HCT116 (cell line): ENCODE results near the gene KCNMB4. TPM values are rescaled to one million over a fixed set of nuclear protein-coding genes. Genes with fewer than 3 reads are reported as not detected.

Experiments used
- ATAC-seq: fragments of 200-7000 bp; cut with Tn5 transposase; 2 replicates; pipeline ENCODE4 v1.9.1; 2020; ENCODE audit warnings: mild to moderate bottlenecking, moderate library complexity
- BruUV-seq: library from RNA; stranded (reverse); fragments of 400-500 nt; replicated peaks from 2 replicates; lab custom pipeline; 2021; lab: Mats Ljungman, UMichigan
- CTCF ChIA-PET: fragments of 300-600 bp; sonication (Branson Sonifier 250); formaldehyde crosslinking; loops from one replicate; lab custom pipeline; 2021; ENCODE audit warnings: antibody characterized with exemption; lab: Charles Lee
- POLR2A ChIA-PET: fragments of 300-600, 350-600 bp; sonication (Branson Sonifier 250); formaldehyde crosslinking; loops from one replicate; lab custom pipeline; 2021; ENCODE audit warnings: antibody characterized with exemption; lab: Charles Lee
- RAD21 ChIA-PET, 2 experiments: fragments of 300-600 bp; sonication (Branson Sonifier 250); formaldehyde crosslinking; loops; one replicate each; lab custom pipeline; 2023; ENCODE audit warnings: low total read pairs in 2 of 2; ENCODE audit not compliant: uncharacterized antibody in 2 of 2, unreplicated experiment in 2 of 2, low non-redundant PET in 1 of 2; lab: Charles Lee
- DNase-seq: peaks from one replicate; pipeline ENCODE4 v3.0.0-alpha.2; 2010; ENCODE audit warnings: low read depth, low spot score
- H2AFZ ChIP-seq: fragments of 200-600 bp; shearing (Covaris generic), sonication (generic); 2 replicates; pipeline ENCODE4 v1.6.1; 2017; ENCODE audit warnings: low read depth, mixed run types, mixed read lengths, antibody characterized with exemption, low read length; ENCODE audit not compliant: poor library complexity, severe bottlenecking
- H3K27ac ChIP-seq: 2 replicates; pipeline ENCODE4 v1.5.1; 2012; ENCODE audit warnings: low read depth, low read length
- H3K27me3 ChIP-seq: fragments of 200-600 bp; sonication (generic); 2 replicates; pipeline ENCODE4 v1.6.1; 2016; ENCODE audit warnings: mixed run types, low read length, mixed read lengths; ENCODE audit not compliant: insufficient read depth
- H3K36me3 ChIP-seq, 2 experiments: fragments of 200-500 bp in 1 of 2; fragments of 200-600 bp in 1 of 2; sonication (Bioruptor generic) in 1 of 2; sonication (generic) in 1 of 2; 2 replicates each; pipeline versions ENCODE4 v1.5.1 to v1.6.1; 2014 to 2016; ENCODE audit warnings: low read length in 2 of 2, inconsistent platforms in 1 of 2, mixed read lengths in 1 of 2, mixed run types in 1 of 2; ENCODE audit not compliant: insufficient read depth in 2 of 2, control insufficient read depth in 1 of 2
- H3K4me1 ChIP-seq, 2 experiments: fragments of 200-600 bp in 1 of 2; sonication (generic) in 1 of 2; 2 replicates each; pipeline versions ENCODE4 v1.5.1 to v1.6.1; 2012 to 2017; ENCODE audit warnings: low read length in 2 of 2, inconsistent platforms in 1 of 2, mild to moderate bottlenecking in 1 of 2, mixed read lengths in 1 of 2, mixed run types in 1 of 2, moderate library complexity in 1 of 2; ENCODE audit not compliant: insufficient read depth in 2 of 2, control insufficient read depth in 1 of 2
- H3K4me2 ChIP-seq: fragments of 200-600 bp; sonication (generic); 2 replicates; pipeline ENCODE4 v1.6.1; 2017; ENCODE audit warnings: mixed run types, low read length, mixed read lengths
- H3K4me3 ChIP-seq, 2 experiments: fragments of 200-600 bp in 1 of 2; sonication (generic) in 1 of 2; replicated peaks in 1 of 2; 2 replicates each; pipeline ENCODE4 v1.5.1; 2011 to 2016; ENCODE audit warnings: low read length in 2 of 2, control low read depth in 1 of 2, low read depth in 1 of 2, mild to moderate bottlenecking in 1 of 2, mixed read lengths in 1 of 2, mixed run types in 1 of 2
- H3K79me2 ChIP-seq: fragments of 200-600 bp; sonication (generic); 2 replicates; pipeline ENCODE4 v1.6.1; 2017; ENCODE audit warnings: mild to moderate bottlenecking, mixed run types, low read length, moderate library complexity, mixed read lengths; ENCODE audit not compliant: insufficient read depth
- H3K9ac ChIP-seq: fragments of 200-600 bp; sonication (generic); 2 replicates; pipeline ENCODE4 v1.6.1; 2016; ENCODE audit warnings: low read length, mixed read lengths
- H3K9me2 ChIP-seq: fragments of 200-600 bp; sonication (generic), shearing (Covaris generic); 2 replicates; pipeline ENCODE4 v1.6.1; 2017; ENCODE audit warnings: mixed run types, mild to moderate bottlenecking, moderate library complexity; ENCODE audit not compliant: insufficient read depth
- H3K9me3 ChIP-seq, 2 experiments: fragments of 200-500 bp in 1 of 2; fragments of 200-600 bp in 1 of 2; sonication (Bioruptor generic) in 1 of 2; sonication (generic) in 1 of 2; 2 replicates each; pipeline ENCODE4 v1.6.1; 2014 to 2017; ENCODE audit warnings: low read length in 2 of 2, mixed read lengths in 2 of 2, inconsistent platforms in 1 of 2, low read depth in 1 of 2, mild to moderate bottlenecking in 1 of 2, mixed run types in 1 of 2, moderate library complexity in 1 of 2; ENCODE audit not compliant: control insufficient read depth in 1 of 2, insufficient read depth in 1 of 2
- H4K20me1 ChIP-seq: fragments of 200-600 bp; sonication (generic), shearing (Covaris generic); 2 replicates; pipeline ENCODE4 v1.6.1; 2017; ENCODE audit warnings: mixed run types, mild to moderate bottlenecking, moderate library complexity; ENCODE audit not compliant: insufficient read depth
- CBX3 ChIP-seq: IDR thresholded peaks from 2 replicates; pipeline ENCODE4 v1.6.1; 2012; ENCODE audit warnings: low read depth
- CEBPB ChIP-seq: IDR thresholded peaks from 2 replicates; pipeline ENCODE4 v1.6.1; 2012; ENCODE audit warnings: low read depth
- EGR1 ChIP-seq: IDR thresholded peaks from 2 replicates; pipeline ENCODE4 v1.6.1; 2012; ENCODE audit warnings: low read depth
- EZH2 ChIP-seq: fragments of 200-600 bp; sonication (generic); IDR thresholded peaks from 2 replicates; pipeline ENCODE4 v1.6.1; 2017; ENCODE audit warnings: antibody characterized with exemption, mixed run types
- EZH2phosphoT487 ChIP-seq: fragments of 200-600 bp; IDR thresholded peaks from 2 replicates; pipeline ENCODE4 v1.6.1; 2018; ENCODE audit warnings: antibody characterized with exemption, borderline replicate concordance
- FOSL1 ChIP-seq: IDR thresholded peaks from 2 replicates; pipeline ENCODE4 v1.6.1; 2012; ENCODE audit warnings: low read depth
- POLR2A ChIP-seq: IDR thresholded peaks from 2 replicates; pipeline ENCODE4 v1.7.0; 2011; ENCODE audit warnings: borderline replicate concordance; ENCODE audit not compliant: insufficient read depth, insufficient read length; ENCODE audit errors: extremely low read depth
- RAD21 ChIP-seq: IDR thresholded peaks from 2 replicates; pipeline ENCODE4 v1.6.1; 2012; ENCODE audit warnings: low read depth, mild to moderate bottlenecking
- SIN3A ChIP-seq: IDR thresholded peaks from 2 replicates; pipeline ENCODE4 v1.6.1; 2012; ENCODE audit warnings: low read depth
- YY1 ChIP-seq: IDR thresholded peaks from 2 replicates; pipeline ENCODE4 v1.6.1; 2011; ENCODE audit warnings: low read length, low read depth, moderate library complexity, mild to moderate bottlenecking; ENCODE audit not compliant: insufficient replicate concordance; ENCODE audit errors: extremely low read depth
- ZNF274 ChIP-seq: fragments of 200-500 bp; sonication (Bioruptor generic); IDR thresholded peaks from 2 replicates; pipeline ENCODE4 v1.6.1; 2014; ENCODE audit warnings: mild to moderate bottlenecking, low read depth, low read length, inconsistent platforms
- intact Hi-C: fragments of 100-400 bp; cut with micrococcal nuclease; formaldehyde crosslinking; loops from 2 replicates; pipeline ENCODE4 v1.10.0; 2022
- total RNA-seq: library from RNA; stranded (reverse); gene quantifications from one replicate; pipeline ENCODE4 v1.2.1, GENCODE V29; 2021; ENCODE audit not compliant: unreplicated experiment
- TF ChIP-seq, protein P1 (sequence below): IDR thresholded peaks from 2 replicates; pipeline ENCODE4 v1.6.1; 2012
- TF ChIP-seq, protein P2 (sequence below): IDR thresholded peaks from 2 replicates; pipeline ENCODE4 v1.6.1; 2012; ENCODE audit warnings: low read depth
- TF ChIP-seq, protein P3 (sequence below): IDR thresholded peaks from 2 replicates; pipeline ENCODE4 v1.6.1; 2011; ENCODE audit warnings: mild to moderate bottlenecking, low read length, moderate library complexity; ENCODE audit not compliant: insufficient replicate concordance; ENCODE audit errors: extremely low read depth
- TF ChIP-seq, protein P4 (sequence below), 3 experiments: fragments of 200-600 bp in 1 of 3; sonication (generic) in 1 of 3; IDR thresholded peaks in 2 of 3; conservative IDR thresholded peaks in 1 of 3; 2 replicates each; pipeline ENCODE4 v1.5.1; 2012 to 2017; ENCODE audit warnings: low read depth in 2 of 3, low read length in 2 of 3, antibody characterized with exemption in 1 of 3, borderline replicate concordance in 1 of 3, control low read depth in 1 of 3, mild to moderate bottlenecking in 1 of 3, mixed read lengths in 1 of 3, mixed run types in 1 of 3, moderate library complexity in 1 of 3; ENCODE audit not compliant: insufficient read depth in 1 of 3
- TF ChIP-seq, protein P5 (sequence below): IDR thresholded peaks from 2 replicates; pipeline ENCODE4 v1.6.1; 2012

The KCNMB4 gene
- total RNA-seq, 1 experiment from 2014 or later, result 5.0 TPM

DNA sequence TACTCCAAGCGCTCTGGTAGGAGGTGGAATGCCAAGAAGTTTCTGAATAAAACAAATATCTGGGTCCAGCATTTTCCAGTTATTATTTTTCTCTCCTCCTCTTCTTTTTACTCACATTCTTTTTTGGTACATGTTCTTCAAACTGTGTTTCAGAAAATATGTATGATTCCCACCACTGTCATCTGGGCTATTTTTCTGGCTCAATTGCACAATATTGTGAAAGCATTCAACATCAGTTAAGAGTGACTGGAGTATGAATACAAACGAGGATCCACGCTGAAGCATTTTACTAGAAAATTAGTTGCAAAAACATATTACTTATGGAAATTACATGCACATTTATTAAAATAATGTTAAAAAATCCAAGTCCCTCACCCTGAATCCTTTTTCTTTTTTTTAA lies 61.5 kb downstream of the KCNMB4 start:
- ChIA-PET RAD21 (no interaction called here), POLR2A (no interaction called here)
- Histone ChIP-seq H3K9me2 (no peaks in the 10 kb centered on the region), H3K9ac (no peak overlapping the region), H3K36me3 (no peaks in the 10 kb centered on the region), H3K79me2 (no peaks in the 10 kb centered on the region), H4K20me1 (no peaks in the 10 kb centered on the region), H3K4me3 (no peak overlapping the region), H3K9me3 (no peaks in the 10 kb centered on the region), H2AFZ (no peak overlapping the region), H3K27me3 (no peaks in the 10 kb centered on the region), H3K27ac (no peak overlapping the region), H3K4me1 (no peaks in the 10 kb centered on the region)
- BruUV-seq, result no TSS peak
- ATAC-seq (no peak), DNase-seq (no peak)
- intact Hi-C loops, result no loop called here
- no peak for TF ChIP-seq EGR1
- TF ChIP-seq, protein P1, sequence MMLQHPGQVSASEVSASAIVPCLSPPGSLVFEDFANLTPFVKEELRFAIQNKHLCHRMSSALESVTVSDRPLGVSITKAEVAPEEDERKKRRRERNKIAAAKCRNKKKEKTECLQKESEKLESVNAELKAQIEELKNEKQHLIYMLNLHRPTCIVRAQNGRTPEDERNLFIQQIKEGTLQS, result no peak
- no peak for TF ChIP-seq SIN3A
- no peak for TF ChIP-seq YY1
- no peak for TF ChIP-seq POLR2A
- TF ChIP-seq, protein P2, sequence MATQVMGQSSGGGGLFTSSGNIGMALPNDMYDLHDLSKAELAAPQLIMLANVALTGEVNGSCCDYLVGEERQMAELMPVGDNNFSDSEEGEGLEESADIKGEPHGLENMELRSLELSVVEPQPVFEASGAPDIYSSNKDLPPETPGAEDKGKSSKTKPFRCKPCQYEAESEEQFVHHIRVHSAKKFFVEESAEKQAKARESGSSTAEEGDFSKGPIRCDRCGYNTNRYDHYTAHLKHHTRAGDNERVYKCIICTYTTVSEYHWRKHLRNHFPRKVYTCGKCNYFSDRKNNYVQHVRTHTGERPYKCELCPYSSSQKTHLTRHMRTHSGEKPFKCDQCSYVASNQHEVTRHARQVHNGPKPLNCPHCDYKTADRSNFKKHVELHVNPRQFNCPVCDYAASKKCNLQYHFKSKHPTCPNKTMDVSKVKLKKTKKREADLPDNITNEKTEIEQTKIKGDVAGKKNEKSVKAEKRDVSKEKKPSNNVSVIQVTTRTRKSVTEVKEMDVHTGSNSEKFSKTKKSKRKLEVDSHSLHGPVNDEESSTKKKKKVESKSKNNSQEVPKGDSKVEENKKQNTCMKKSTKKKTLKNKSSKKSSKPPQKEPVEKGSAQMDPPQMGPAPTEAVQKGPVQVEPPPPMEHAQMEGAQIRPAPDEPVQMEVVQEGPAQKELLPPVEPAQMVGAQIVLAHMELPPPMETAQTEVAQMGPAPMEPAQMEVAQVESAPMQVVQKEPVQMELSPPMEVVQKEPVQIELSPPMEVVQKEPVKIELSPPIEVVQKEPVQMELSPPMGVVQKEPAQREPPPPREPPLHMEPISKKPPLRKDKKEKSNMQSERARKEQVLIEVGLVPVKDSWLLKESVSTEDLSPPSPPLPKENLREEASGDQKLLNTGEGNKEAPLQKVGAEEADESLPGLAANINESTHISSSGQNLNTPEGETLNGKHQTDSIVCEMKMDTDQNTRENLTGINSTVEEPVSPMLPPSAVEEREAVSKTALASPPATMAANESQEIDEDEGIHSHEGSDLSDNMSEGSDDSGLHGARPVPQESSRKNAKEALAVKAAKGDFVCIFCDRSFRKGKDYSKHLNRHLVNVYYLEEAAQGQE, result no peak
- TF ChIP-seq ZNF274, result no peak
- no peak for TF ChIP-seq RAD21
- TF ChIP-seq FOSL1, result no peak
- TF ChIP-seq, protein P3, sequence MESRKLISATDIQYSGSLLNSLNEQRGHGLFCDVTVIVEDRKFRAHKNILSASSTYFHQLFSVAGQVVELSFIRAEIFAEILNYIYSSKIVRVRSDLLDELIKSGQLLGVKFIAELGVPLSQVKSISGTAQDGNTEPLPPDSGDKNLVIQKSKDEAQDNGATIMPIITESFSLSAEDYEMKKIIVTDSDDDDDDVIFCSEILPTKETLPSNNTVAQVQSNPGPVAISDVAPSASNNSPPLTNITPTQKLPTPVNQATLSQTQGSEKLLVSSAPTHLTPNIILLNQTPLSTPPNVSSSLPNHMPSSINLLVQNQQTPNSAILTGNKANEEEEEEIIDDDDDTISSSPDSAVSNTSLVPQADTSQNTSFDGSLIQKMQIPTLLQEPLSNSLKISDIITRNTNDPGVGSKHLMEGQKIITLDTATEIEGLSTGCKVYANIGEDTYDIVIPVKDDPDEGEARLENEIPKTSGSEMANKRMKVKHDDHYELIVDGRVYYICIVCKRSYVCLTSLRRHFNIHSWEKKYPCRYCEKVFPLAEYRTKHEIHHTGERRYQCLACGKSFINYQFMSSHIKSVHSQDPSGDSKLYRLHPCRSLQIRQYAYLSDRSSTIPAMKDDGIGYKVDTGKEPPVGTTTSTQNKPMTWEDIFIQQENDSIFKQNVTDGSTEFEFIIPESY, result no peak
- no peak for TF ChIP-seq CBX3
- no peak for TF ChIP-seq EZH2phosphoT487
- no peak for TF ChIP-seq CEBPB
- TF ChIP-seq, protein P4, sequence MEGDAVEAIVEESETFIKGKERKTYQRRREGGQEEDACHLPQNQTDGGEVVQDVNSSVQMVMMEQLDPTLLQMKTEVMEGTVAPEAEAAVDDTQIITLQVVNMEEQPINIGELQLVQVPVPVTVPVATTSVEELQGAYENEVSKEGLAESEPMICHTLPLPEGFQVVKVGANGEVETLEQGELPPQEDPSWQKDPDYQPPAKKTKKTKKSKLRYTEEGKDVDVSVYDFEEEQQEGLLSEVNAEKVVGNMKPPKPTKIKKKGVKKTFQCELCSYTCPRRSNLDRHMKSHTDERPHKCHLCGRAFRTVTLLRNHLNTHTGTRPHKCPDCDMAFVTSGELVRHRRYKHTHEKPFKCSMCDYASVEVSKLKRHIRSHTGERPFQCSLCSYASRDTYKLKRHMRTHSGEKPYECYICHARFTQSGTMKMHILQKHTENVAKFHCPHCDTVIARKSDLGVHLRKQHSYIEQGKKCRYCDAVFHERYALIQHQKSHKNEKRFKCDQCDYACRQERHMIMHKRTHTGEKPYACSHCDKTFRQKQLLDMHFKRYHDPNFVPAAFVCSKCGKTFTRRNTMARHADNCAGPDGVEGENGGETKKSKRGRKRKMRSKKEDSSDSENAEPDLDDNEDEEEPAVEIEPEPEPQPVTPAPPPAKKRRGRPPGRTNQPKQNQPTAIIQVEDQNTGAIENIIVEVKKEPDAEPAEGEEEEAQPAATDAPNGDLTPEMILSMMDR (IDR thresholded peaks at IDR 0.05 in 2 of 3, conservative IDR thresholded peaks at IDR 0.05 in 1 of 3; ENCODE audit: borderline replicate concordance in 1 of 3, insufficient read depth in 1 of 3, low read depth in 2 of 3, low read length in 2 of 3), result no peak
- TF ChIP-seq, protein P5, sequence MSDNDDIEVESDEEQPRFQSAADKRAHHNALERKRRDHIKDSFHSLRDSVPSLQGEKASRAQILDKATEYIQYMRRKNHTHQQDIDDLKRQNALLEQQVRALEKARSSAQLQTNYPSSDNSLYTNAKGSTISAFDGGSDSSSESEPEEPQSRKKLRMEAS, result no peak
- TF ChIP-seq EZH2, result no peak
- TF ChIP-seq, all 23 proteins: peak for 0
- CTCF ChIA-PET, result no interaction called here
- H3K4me2 ChIP-seq, result no peak overlapping the region
